Ascending aorta (tissue), 2 donors: Measurements from ENCODE around the gene SLC24A3. TPM values are rescaled to one million over a fixed set of nuclear protein-coding genes. Genes with fewer than 3 reads are reported as not detected.

Experiments
- DNase-seq, 2 donors: peaks; one replicate each; pipeline ENCODE4 v3.0.0-alpha.2; 2019; ENCODE audit warnings: low spot score in 2 of 2
- H3K27ac ChIP-seq, 2 donors: fragments of 200-600 bp; sonication (generic); one replicate each; pipeline ENCODE4 v1.5.1; 2016 to 2017; ENCODE audit warnings: mild to moderate bottlenecking in 1 of 2
- H3K27me3 ChIP-seq: fragments of 200-600 bp; sonication (generic); one replicate; pipeline ENCODE4 v1.5.1; 2017
- H3K36me3 ChIP-seq, 2 donors: fragments of 200-600 bp; sonication (generic); one replicate each; pipeline ENCODE4 v1.5.1; 2016
- H3K4me1 ChIP-seq, 2 donors: fragments of 200-600 bp; sonication (generic); one replicate each; pipeline ENCODE4 v1.5.1; 2016 to 2017; ENCODE audit warnings: mild to moderate bottlenecking in 1 of 2
- H3K4me3 ChIP-seq, 2 donors: fragments of 200-600 bp; sonication (generic); one replicate each; pipeline ENCODE4 v1.5.1; 2016 to 2017; ENCODE audit warnings: mild to moderate bottlenecking in 1 of 2
- H3K9me3 ChIP-seq, 2 donors: fragments of 200-600 bp; sonication (generic); one replicate each; pipeline ENCODE4 v1.5.1; 2016
- CTCF ChIP-seq, 3 experiments: fragments of 200-600 bp in 2 of 3; fragments of 450-650 bp in 1 of 3; sonication (generic) in 2 of 3; IDR thresholded peaks; one replicate each; pipeline ENCODE4 v1.5.1; 2016 to 2019; ENCODE audit warnings: antibody characterized with exemption in 3 of 3, mild to moderate bottlenecking in 1 of 3, moderate library complexity in 1 of 3
- intact Hi-C: fragments of 100-400 bp; cut with DNase I; formaldehyde crosslinking; loops from one replicate; pipeline ENCODE4 v1.15.1; 2023
- total RNA-seq: library from RNA; depleted of rRNA; stranded (reverse); fragments of >200 nt; gene quantifications from one replicate; pipeline ENCODE4 v1.1.0, GENCODE V29; 2016

The SLC24A3 gene
- total RNA-seq, 1 donor from 2014 or later: 12.9 TPM

GRCh38 chr20:19327401-19327800 is 115.0 kb downstream of the SLC24A3 start:
- peaks cover 0 to under 1% of the 10 kb centered on the region in 2 donors for H3K4me1 ChIP-seq
- DNase-seq: no peak
- H3K4me3 ChIP-seq: no peak overlapping the region
- no peak for TF ChIP-seq CTCF (IDR thresholded peaks at IDR 0.05)
- H3K9me3 ChIP-seq: no peaks in the 10 kb centered on the region
- intact Hi-C loops: no loop called here
- no peaks in the 10 kb centered on the region for H3K27me3 ChIP-seq
- H3K27ac ChIP-seq: no peak overlapping the region
- no peaks in the 10 kb centered on the region for H3K36me3 ChIP-seq

GRCh38 chr20:19328676-19329075 is 116.2 kb downstream of the SLC24A3 start:
- Histone ChIP-seq H3K9me3 (no peaks in the 10 kb centered on the region), H3K27ac (no peak overlapping the region), H3K4me1 (peaks cover 0 to 5% of the 10 kb centered on the region in 2 donors), H3K36me3 (no peaks in the 10 kb centered on the region), H3K4me3 (no peak overlapping the region), H3K27me3 (no peaks in the 10 kb centered on the region)
- TF ChIP-seq CTCF (IDR thresholded peaks at IDR 0.05): no peak
- DNase-seq: no peak
- intact Hi-C loops: no loop called here

GRCh38 chr20:19330038-19330437 is 117.6 kb downstream of the SLC24A3 start:
- Histone ChIP-seq H3K27ac (no peak overlapping the region), H3K9me3 (no peaks in the 10 kb centered on the region), H3K4me3 (no peak overlapping the region), H3K27me3 (no peaks in the 10 kb centered on the region), H3K36me3 (no peaks in the 10 kb centered on the region), H3K4me1 (peaks cover 0 to 5% of the 10 kb centered on the region in 2 donors)
- no peak for DNase-seq
- intact Hi-C loops: no loop called here
- no peak for TF ChIP-seq CTCF (IDR thresholded peaks at IDR 0.05)

GRCh38 chr20:19330731-19331130 is 118.3 kb downstream of the SLC24A3 start:
- intact Hi-C loops: no loop called here
- no peak overlapping the region for H3K4me3 ChIP-seq
- no peak overlapping the region for H3K27ac ChIP-seq
- H3K27me3 ChIP-seq: no peaks in the 10 kb centered on the region
- no peak for TF ChIP-seq CTCF (IDR thresholded peaks at IDR 0.05)
- H3K9me3 ChIP-seq: no peaks in the 10 kb centered on the region
- DNase-seq: no peak
- peaks cover 0 to 8% of the 10 kb centered on the region in 2 donors for H3K4me1 ChIP-seq
- no peaks in the 10 kb centered on the region for H3K36me3 ChIP-seq

GRCh38 chr20:19333563-19333962 is 121.1 kb downstream of the SLC24A3 start:
- intact Hi-C loops: no loop called here
- Histone ChIP-seq H3K27ac (no peak overlapping the region), H3K36me3 (no peaks in the 10 kb centered on the region), H3K27me3 (no peaks in the 10 kb centered on the region), H3K4me1 (peaks cover 0 to 8% of the 10 kb centered on the region in 2 donors), H3K9me3 (no peaks in the 10 kb centered on the region), H3K4me3 (no peak overlapping the region)
- TF ChIP-seq CTCF (IDR thresholded peaks at IDR 0.05): no peak
- DNase-seq: no peak

- Histone ChIP-seq H3K9me3 (no peaks in the 10 kb centered on the region), H3K27ac (no peak overlapping the region), H3K27me3 (no peaks in the 10 kb centered on the region), H3K4me3 (no peak overlapping the region), H3K36me3 (no peaks in the 10 kb centered on the region), H3K4me1 (peaks cover 0 to 8% of the 10 kb centered on the region in 2 donors)
- intact Hi-C loops: no loop called here
- no peak for TF ChIP-seq CTCF (IDR thresholded peaks at IDR 0.05)
- no peak for DNase-seq
These were observed 122.9 kb downstream of the SLC24A3 start for GRCh38 chr20:19335341-19335740.
